NCI-H2196 treated with DMSO at 0.1 percent for 48 hours (cell line): Measurements from ENCODE around the gene C2CD4B.
A peak's percentile ranks its signal among the peaks of the same experiment; 100 is the strongest.

Source experiments
- DNase-seq: peaks from one replicate; lab custom pipeline; 2025; ENCODE audit not compliant: unreplicated experiment; lab: John Stamatoyannopoulos, UW

Gene C2CD4B

DNA sequence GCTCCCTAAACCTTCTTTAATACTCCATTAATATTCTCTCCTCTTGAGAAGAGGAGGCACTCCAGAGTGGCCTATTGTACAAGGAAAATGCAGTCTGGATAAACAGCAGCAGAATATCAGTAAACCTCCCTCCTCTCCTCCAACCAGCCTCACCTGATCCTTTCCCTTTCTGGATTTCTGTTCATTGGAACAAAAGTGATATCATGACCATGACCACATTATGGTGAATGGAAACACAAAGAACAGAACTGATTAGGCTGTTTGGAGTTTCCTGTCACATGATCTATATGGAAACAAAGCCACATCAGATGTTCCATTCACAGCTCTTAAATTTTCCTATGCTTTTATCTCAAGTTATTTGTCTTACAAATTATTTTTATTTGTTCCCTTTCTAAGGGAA, 14.6 kb downstream of the C2CD4B start:
- no peak for DNase-seq

DNA sequence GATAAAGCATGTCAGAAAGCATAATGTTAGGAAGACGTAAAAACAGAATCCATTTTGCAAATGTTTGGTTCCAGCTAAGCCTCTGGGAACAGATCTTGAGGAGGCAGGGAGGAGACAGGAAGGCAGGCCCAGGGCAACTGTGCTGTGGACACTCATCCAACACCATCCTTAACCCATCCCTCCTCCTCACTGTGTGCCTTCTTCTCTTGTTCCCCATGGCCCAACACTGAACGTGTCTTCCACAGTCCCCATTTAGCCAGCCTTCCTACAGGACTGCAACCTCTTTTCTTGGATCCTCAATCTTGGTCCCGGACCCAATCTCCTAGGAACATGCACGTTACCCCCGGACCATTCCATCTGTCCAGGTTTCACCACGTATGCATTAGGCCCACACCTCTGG, 15.4 kb downstream of the C2CD4B start:
- DNase-seq, result no peak

DNA sequence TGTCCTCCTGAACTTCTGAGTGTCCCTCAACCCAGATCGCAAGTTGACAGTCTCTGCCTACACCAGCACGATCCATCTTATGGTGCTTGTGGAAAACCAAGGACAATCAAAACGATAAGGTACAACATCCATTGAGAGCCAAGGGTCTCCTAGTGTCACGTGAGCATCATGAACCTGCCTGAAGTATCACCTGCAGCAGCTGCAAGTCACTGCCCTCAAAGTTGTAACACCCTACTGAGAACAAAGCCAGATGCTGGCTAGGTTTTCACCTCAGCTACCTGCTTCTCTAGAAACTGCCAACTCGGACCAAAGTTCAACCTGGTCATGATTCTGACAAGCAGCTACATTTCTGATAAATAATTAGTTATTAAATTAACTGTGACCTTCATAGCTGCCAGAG, 17.5 kb downstream of the C2CD4B start:
- DNase-seq, result no peak

DNA sequence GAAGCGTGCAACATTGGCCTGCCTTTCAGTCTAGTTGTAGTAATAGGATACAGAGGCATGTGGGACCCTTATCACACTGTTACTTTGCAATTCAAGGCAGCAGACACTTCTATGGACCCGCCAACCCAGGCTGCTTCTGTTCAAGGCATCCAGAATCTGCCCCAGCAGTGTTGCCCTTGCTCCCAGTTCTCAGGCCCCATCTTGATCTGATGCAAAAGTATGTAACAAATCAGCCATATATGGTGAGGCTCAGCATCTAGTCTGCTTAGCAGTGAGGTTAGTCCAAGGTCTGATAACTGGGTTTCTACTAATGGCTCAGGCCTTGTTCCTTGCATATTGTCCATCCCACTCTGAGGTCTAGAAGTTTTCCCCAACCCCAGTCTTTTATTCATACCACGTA, 17.9 kb downstream of the C2CD4B start:
- no peak for DNase-seq

DNA sequence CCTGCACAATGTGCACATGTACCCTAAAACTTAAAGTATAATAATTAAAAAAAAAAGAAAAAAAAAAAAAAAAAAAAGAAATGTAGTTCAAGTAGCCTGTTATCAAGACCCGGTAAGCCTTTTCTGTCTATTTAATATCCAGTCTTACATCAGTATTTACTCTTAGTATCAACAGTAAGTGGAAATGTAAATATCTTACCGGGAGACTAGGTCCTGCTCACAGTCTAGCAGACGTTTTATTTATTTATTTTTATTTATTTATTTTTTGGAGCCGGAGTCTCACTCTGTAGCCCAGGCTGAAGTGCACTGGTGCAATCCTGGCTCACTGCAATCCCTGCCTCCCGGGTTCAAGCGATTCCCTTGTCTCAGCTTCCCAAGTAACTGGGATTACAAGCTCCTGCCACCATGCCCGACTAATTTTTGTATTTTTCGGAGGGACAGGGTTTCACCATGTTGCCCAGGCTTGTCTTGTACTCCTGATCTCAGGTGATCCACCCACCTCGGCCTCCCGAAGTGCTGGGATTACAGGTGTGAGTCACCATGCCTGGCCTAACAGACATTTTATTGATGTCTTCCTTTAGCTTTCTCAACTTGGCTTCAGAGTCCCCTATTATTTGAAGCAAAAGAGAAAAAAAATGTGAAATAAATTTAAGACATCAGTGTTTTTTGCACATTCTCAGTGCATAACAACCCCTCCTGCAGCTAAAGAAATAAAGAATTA, 19.9 kb downstream of the C2CD4B start:
- DNase-seq, result no peak

DNA sequence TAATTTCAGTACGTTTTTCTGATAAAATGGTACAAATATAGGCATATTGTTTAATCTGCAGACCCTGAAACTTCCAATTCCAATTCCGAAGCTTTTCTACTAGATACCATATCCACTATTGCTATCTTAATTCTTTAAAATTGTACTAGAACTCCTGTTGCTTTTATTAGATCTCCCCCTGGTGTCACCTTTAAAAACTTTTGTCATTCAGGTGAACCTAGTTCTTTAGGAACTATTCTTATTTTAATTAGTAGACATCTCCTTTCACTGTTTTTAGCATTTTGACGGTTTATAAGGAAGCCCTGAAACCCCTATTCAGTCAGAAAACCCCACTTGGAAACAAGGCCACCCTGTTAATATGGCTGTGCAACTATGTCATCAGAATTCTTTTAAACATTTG, 22.3 kb downstream of the C2CD4B start:
- no peak for DNase-seq

DNA sequence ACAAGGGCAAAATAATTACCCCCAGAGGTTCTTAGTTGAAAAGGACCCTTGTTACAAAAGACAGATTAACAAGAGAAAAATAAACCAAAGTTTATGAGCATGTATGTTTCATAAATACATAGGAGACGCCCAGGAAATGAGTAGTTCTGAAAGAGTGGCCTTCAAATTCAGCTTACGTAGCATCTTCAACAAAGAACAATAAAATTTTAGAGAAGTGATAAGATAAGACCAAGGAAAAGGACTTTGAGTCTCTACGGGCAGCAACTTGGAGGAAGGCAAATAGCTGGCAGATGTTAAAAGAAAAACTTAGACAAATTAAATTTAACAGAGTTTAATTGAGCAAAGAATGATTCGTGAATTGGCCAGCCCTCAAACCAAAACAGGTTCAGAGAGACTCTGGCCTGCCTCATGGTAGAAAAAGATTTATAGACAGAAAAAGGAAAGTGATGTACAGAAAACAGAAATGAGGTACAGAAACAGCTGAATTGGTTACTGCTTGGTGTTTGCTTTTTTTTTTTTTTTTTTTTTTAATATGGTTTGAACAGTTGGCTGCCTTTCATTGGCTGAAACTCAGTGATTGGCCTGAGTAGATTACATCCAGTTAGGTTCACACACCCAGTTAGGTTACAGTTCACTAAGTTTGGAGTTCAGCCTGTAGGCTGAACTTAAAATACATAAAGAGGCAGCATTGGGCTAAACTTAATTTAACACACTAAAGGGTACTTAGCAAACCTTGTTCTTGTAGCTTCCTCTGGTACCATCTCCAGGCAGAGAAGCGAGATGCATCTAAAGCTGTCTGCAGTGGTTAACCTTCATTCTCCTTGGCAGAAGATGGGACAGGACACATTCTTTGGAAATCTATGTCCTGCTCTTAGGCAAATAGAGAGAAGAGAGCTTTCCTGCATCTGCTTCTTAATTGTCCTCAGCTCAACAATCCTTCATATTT, 23.2 kb downstream of the C2CD4B start:
- no peak for DNase-seq

DNA sequence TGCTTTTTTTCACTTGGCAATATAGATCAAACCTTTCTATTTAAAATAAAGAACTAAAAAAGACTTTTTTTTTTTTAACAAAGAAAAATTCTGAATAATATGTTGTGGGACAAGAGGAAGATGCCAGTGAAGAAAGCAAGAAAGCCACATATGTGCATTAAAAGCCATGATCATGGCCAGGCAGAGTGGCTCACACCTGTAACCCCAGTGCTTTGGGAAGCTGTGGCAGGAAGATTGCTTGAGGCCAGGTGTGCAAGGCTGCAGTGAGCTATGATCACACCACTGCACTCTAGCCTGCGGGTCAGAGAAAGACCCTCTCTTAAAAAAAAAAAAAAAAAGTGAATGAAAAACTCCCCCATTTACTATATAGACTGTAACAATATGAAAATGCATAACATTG, 23.9 kb downstream of the C2CD4B start:
- DNase-seq, result no peak

DNA sequence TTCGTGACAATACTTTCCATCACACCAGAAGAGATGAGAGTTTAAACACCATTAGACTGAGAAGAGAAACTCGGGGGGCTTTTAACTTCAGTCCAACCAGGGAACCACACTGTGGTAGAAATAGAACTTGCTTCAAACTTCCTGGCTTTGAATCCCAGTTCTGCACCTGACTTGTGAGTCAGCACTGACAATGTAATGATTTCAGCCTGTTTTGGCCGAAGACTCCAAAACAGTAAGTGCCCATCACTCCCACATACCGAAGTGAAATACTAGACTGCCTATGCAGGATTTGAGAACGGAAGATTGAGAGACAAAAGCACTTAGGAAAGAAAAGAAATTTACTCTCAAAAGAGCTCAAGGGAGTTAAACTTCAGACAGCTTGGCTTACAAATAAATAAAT, 27.0 kb downstream of the C2CD4B start:
- no peak for DNase-seq

DNA sequence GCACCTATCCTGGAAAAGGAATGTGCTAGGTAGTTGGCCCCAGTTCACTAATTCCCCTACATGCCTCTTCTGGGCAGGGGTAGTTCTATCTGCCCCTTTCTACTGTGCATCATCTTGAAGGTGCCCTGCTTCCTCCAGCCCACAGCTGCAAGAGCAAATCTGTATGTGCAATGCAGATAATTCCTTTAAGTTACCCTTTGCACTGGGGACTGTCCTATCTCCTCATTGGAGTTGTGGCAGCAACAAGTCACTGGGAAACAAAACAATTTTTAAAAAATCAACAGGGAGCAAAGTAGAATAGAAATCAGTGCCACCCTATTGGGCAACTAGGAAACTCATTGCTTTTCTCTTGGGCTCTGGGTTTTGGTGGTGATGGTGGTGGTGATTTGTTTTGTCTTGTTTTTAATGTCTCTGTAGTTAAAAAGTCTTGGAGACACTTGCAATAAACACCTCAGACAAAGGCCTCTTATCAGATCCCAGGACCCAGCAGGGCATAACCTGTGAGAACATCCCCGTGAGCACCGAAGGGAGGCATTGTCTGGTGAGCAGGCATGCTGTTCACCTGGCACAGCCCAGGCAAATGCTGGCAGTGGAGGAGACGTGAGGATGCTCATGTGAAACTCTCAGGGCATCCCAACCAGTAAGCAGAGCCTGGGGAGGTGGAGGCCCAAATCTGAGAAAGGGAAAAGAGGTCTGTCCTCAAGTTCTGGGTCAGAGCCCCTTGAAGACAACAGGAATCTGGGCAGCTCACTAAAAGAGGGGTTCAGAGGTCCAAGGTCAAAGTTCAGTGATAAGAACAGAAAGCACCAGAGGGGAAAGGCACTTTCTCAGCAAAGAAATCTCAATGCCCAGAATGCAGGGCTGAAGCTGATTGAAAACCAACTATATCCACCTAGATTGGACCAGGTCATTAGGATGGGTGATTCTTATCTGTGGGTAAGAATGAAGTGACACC, 27.9 kb downstream of the C2CD4B start:
- DNase-seq, result no peak

DNA sequence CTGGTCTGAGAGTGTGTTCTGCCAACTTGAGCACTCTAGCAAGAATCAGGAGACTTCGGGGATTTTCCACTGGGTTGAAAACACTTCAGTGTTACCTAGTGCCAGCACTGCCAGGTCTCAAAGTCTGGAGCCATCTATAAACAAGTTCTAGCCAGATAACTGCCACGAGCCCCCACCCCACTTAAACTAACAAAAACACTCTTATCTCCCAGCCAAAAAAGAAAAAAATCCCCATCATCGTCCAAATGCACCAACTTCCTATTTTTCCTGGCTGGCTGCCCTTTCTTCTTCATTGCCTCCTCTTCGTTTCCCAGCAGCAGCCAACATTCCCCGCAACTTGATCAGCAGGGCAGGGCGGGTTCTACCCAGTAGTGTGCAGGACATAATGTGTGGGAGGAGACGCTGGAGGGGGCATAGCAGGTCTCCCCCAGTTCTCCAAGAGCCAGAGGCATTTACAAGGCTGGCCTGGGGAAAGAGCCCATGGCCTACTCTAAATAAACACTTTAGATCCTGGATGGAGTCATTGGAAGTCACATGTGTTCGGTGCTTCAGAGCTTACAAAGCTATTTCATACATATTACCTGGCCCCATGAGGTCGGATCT, 29.5 kb downstream of the C2CD4B start:
- peak; percentile 32 for DNase-seq

DNA sequence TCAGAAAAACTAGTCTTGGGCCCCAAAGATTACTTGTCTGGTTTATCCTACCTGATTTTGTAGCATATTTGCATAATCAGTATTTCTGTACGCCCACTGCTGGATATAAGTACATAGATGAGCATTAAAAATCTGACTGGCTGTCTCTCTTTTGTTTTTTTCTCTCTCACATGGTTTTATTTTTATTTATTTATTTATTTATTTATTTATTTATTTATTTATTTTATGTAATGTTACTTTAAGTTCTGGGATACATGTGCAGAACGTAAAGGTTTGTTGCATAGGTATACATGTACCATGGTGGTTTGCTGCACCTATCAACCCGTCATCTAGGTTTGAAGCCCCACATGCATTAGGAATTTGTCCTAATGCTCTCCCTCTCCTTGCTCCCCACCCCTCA, 31.9 kb downstream of the C2CD4B start:
- DNase-seq, result no peak

DNA sequence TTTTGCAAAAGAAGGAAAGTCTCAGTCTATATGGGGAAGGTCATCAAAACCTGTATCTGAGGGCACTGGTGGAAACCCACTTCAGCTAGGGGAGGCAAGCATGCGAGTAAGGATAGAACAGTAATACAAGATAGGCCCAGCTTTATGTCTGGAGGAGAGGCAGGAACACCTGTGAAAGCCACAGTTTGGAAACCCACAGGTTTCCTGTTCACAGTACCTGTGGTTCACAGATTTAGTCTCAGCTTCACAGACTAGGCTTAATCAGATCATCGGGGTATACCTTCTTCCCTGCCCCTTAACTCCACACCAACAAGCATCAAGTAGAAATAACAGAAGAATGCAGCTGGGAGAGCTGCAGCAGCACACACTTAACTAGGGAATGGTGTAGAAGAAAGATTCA, 36.2 kb downstream of the C2CD4B start:
- no peak for DNase-seq

DNA sequence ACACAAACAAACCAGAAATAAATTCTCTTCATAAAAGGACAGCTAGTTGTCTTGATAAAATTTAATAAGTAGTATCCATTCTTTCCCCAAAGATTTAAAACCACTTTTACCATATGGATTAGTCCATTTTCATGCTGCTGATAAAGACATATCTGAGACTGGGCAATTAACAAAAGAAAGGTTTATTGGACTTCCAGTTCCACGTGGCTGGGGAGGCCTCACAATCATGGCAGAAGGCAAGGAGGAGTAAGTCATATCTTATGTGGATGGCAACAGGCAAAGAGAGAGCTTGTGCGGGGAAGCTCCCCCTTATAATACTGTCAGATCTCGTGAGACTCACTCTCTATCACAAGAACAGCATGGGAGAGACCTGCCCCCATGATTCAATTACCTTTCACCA, 38.7 kb downstream of the C2CD4B start:
- DNase-seq, result no peak

DNA sequence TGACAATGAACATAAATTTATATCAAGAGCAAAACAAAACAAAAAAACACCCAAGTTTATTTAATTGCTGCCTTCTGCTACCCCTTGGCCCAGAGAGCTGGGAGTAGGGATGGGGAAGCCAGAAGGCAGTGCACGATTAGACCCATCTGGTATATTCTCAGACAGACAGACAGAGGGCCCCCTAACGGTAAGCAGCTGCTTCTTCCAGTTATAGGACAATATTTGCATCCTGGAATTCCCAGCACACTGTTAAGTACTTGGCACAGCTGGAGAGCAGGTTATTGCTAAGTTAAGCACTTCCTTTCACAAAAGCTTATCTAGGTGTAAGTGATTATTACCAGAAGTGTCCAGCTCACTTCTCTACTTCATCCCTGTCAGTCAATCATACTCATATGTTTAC, 39.3 kb downstream of the C2CD4B start:
- DNase-seq, result peak; percentile 41

DNA sequence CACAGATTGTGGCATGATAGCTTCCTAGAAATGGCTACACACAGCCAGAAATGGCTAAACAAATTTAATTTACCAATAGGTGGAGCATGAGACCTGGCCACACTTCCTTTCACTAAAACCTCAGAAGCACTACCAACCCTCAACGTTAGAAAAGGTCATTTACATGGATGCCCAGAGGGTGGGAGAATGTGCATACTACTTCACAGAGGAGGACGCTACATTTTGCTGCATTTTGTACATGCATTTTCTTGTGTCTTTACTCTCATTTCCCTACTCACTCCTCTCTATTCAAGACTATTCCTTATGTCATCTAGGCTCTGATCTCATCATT, 40.1 kb downstream of the C2CD4B start:
- DNase-seq, result no peak

DNA sequence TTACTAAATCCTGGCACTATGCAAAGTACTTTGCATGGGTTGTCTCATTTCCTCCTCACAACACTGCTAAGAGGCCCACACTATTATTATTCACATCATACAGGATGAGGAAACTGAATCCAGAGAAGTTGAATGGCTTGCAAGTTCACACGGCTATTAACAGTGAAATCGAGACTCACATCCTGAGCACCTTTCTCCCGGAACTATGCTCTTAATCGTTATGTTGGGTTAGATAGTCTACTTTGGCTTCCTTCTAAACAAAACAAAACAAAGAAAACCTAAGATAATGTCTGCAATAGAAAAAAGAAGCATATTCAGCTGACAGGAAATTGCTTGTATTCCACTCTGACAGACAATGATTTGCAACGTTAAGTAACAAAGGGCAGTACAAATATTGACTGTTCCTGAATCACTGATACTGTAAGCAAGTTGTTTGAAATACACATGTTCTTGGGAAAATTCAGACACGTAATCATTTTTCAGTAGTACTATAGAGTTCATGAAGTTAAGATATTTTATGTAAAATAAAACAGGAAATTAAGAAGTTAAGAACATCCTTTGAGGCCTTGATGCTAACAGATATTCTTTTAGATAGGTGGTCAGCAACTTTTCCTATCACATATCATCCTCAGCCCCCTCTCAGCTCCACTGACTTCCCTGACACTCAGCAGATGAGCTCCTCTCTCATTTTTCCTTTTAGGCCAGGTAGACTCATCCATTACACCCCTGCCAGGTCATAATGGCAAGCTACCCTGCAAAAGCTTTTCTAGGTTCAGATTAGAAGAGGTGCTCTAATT, 40.7 kb downstream of the C2CD4B start:
- DNase-seq, result peak; percentile 51

DNA sequence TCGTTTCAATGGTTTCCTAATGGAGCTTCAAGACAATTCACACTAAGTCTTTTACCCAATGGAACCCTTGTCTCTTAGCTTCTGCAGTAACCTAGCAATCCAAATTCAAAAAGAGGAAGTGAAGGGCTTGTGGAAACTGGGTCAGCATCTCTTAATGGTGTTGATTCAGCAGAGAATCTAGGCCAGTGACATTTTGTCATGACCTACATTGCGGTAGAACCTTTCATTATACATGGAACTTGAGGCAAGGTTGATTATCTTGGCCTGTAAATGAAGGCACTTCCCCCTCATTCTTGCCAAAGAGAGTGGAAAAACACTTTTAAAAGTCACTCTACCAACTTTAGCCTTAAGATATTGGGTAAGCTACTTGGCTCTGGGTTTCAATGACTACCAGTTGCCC, 42.8 kb downstream of the C2CD4B start:
- DNase-seq, result no peak

DNA sequence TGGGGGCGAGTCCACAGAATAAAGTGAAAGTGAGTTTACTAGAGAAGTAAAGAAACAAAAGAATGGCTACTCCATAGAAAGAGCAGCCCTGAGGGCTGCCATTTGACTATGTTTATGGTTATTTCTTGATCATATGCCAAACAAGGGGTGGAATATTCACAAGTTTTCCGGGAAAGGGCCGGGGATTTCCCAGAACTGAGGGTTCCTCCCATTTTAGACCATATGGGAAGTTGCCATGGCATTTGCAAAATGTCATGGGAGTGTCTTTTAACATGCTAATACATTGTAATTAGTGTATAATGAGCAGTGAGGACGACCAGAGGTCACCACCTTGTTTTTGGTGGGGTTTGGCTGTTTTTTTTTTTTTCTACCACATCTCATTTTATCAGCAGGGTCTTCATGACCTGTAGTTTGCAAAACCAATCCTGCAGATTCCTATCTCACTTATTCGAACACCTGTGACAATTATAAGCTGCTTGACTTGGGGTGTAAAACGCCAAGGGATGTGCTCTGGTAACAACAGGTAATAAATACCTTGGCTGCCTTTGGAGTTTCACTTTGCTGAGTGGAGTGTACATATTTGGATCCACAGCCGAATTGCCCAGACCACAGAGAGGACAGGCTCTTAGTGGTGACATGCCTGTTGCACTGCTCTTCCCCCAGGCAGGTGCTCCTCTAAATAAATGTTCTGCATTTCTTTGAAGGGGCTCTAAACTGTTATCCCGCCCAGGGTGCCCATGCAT, 43.6 kb downstream of the C2CD4B start:
- DNase-seq, result no peak

DNA sequence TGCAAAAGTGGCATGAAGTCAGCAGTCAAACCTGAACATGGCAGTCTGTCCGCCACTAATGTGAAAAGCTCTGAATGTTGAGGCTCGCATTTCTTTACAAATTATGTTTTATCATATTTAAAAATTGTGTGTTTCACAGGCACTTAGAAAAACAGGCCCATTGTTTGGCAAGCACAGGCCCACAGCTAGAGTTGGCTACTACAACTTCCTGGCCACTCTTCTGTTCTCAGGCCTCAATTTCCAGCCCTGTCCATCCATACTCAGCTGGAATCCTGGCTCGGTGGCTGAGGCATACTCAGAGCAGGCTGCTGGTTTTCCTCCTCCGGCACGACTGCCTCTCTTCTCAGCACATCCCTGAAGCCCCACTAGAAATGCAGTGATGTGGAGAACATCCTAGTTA, 44.3 kb downstream of the C2CD4B start:
- DNase-seq, result no peak
